ENCODE results near the gene NHLRC2.

GRCh38 chr10:113897693-113898618 lies 43.5 kb downstream of the NHLRC2 start:
- TF ChIP-seq POLR2A (IDR thresholded peaks at IDR 0.05) (no peak), CTCF (IDR thresholded peaks at IDR 0.05) (no peak)

Measured in thyroid gland (tissue), 4 donors.